ENCODE measurements around the gene EMC8. TPM values are rescaled to one million over a fixed set of nuclear protein-coding genes. Genes with fewer than 3 reads are reported as not detected.

The EMC8 gene
- total and polyA plus RNA-seq, 2 experiments from 2014 or later: 42.8 to 54.8 TPM

DNA sequence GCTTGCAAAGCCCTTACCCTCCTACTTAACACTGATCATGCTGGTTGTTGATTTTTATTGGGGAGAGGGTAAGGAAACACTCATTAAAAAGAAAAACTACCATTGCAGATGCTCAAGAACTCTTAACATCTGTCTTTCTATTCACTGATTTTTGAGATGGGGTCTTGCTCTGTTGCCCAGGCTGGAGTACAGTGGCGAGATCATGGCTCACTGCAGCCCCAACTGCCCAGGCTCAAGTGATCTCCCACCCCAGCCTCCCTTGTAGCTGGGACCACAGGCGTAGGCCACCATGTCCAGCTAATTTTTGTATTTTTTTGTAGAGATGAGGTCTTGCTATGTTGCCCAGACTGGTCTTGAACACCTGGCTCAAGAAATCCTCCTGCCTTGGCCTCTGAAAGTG lies 14.5 kb downstream of the EMC8 start:
- no peaks in the 10 kb centered on the region for H3K27me3 ChIP-seq
- no peak for TF ChIP-seq CTCF (IDR thresholded peaks at IDR 0.05; ENCODE audit: low read depth, low read length)
- no peak for DNase-seq (ENCODE audit: low read depth in 1 of 2, low spot score in 1 of 2)
- H3K9me3 ChIP-seq (ENCODE audit: low read depth): no peaks in the 10 kb centered on the region
- H3K36me3 ChIP-seq: peaks cover 10% of the 10 kb centered on the region
- H3K4me3 ChIP-seq: no peak overlapping the region
- H3K4me1 ChIP-seq (ENCODE audit: low read depth): no peaks in the 10 kb centered on the region
- no peak overlapping the region for H3K27ac ChIP-seq

- peaks cover 19% of the 10 kb centered on the region for H3K36me3 ChIP-seq
- H3K4me1 ChIP-seq (ENCODE audit: low read depth): no peaks in the 10 kb centered on the region
- no peak overlapping the region for H3K27ac ChIP-seq
- no peak for DNase-seq (ENCODE audit: low read depth in 1 of 2, low spot score in 1 of 2)
- no peak for TF ChIP-seq CTCF (IDR thresholded peaks at IDR 0.05; ENCODE audit: low read depth, low read length)
- H3K4me3 ChIP-seq: no peak overlapping the region
- no peaks in the 10 kb centered on the region for H3K27me3 ChIP-seq
- H3K9me3 ChIP-seq (ENCODE audit: low read depth): no peaks in the 10 kb centered on the region
Measured at GRCh38 chr16:85783441-85783840, 15.9 kb downstream of the EMC8 start.

DNA sequence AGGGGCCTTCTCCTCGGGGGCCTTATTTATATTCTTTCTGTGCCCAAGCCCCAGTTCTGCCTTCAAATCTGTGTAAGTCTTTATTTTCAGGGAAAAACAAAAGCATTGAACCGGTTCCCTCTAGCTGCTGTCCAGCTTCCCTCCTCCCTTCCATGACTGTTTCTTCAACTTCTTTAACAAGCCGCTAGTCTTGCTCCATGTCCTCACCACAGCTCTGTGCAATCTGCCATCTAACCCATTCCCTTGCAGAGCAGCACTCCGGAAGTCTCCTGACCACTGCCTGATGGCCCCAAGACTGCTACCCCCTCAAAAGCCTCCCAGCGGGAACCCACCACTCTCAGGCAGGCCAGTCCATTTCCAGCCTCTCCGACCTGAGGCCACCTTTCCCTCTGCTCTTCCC lies 16.9 kb downstream of the EMC8 start:
- no peak for TF ChIP-seq CTCF (IDR thresholded peaks at IDR 0.05; ENCODE audit: low read depth, low read length)
- H3K27me3 ChIP-seq: no peaks in the 10 kb centered on the region
- no peak overlapping the region for H3K4me3 ChIP-seq
- H3K27ac ChIP-seq: peak overlapping the region; percentile 53
- peaks cover 21% of the 10 kb centered on the region for H3K36me3 ChIP-seq
- no peaks in the 10 kb centered on the region for H3K9me3 ChIP-seq (ENCODE audit: low read depth)
- no peaks in the 10 kb centered on the region for H3K4me1 ChIP-seq (ENCODE audit: low read depth)
- DNase-seq (ENCODE audit: low read depth in 1 of 2, low spot score in 1 of 2): no peak

DNA sequence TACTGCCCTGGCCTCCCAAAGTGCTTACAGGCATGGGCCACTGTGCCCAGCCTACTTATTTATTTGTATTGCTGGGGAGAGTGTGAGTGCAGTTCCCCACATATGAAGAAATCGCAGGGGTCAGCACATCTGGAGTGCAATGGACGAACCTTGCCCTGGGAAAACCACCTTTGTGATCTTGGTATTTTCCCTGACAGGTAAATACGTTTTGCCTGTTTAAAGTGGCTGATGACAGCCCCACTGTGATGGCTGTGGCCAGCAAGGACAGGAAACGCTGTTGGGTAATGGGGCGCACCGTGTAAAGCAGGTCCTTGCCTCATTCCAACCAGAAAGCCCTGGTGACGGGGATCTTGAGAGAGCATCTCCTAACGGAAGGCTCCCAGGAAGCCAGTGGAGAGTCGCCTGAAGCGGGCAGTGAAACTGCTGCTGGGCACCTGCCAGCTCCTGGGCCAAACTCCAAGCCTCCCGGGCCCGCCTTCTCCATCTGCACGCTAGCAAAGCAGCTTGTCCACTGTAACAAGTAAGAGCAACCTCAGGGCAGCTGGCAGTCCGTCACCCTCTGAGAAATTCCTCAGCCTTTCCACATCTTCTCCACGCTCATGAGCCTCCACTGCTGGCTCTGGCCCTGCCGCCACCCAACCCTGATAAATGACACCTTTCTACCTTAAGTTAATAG lies 17.5 kb downstream of the EMC8 start:
- TF ChIP-seq CTCF (IDR thresholded peaks at IDR 0.05; ENCODE audit: low read depth, low read length): no peak
- no peaks in the 10 kb centered on the region for H3K9me3 ChIP-seq (ENCODE audit: low read depth)
- no peak overlapping the region for H3K4me3 ChIP-seq
- H3K36me3 ChIP-seq: peaks cover 21% of the 10 kb centered on the region
- no peaks in the 10 kb centered on the region for H3K4me1 ChIP-seq (ENCODE audit: low read depth)
- H3K27ac ChIP-seq: peak overlapping the region; percentile 53
- DNase-seq (ENCODE audit: low read depth in 1 of 2, low spot score in 1 of 2): peak in 1 of 2 donors; percentile 29
- no peaks in the 10 kb centered on the region for H3K27me3 ChIP-seq

- no peak for TF ChIP-seq CTCF (IDR thresholded peaks at IDR 0.05; ENCODE audit: low read depth, low read length)
- Histone ChIP-seq H3K27ac (no peak overlapping the region), H3K4me3 (no peak overlapping the region), H3K27me3 (no peaks in the 10 kb centered on the region), H3K36me3 (peaks cover 16% of the 10 kb centered on the region), H3K9me3 (ENCODE audit: low read depth) (no peaks in the 10 kb centered on the region), H3K4me1 (ENCODE audit: low read depth) (no peaks in the 10 kb centered on the region)
- DNase-seq (ENCODE audit: low read depth in 1 of 2, low spot score in 1 of 2): no peak
Measured at GRCh38 chr16:85781156-85781555, 18.2 kb downstream of the EMC8 start.
